CD4-positive, alpha-beta T cell treated with Interleukin-2 at 100 ng/mL for 4 hours (primary cell): ENCODE results near the gene ADAM12.
"Not testable (repeated sequence)": the region's sequence is repeated elsewhere in the genome, so short reads cannot be mapped to it uniquely, and the experiment has no call there.

Source experiments
- DNase-seq: peaks from one replicate; pipeline ENCODE4 v3.0.0-alpha.2; 2020; ENCODE audit warnings: low spot score

Gene ADAM12

GRCh38 chr10:126052171-126052570 is 336.1 kb downstream of the ADAM12 start:
- DNase-seq, result no peak

GRCh38 chr10:126049759-126050700 is 338.2 kb downstream of the ADAM12 start:
- DNase-seq, result no peak

DNA sequence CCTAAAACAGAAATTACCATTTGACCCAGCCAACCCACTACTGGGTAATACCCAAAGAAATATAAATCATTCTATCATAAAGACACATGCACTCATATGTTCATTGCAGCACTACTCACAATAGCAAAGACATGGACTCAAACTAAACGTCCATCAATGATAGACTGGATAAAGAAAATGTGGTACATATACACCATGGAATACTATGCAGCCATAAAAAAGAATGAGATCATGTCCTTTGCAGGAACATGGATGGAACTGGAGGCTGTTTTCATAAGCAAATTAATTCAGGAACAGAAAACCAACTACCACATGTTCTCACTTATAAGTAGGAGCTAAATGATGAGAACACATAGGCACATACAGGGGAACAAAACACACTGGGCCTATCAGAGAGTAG is 340.5 kb downstream of the ADAM12 start:
- DNase-seq, result not testable (repeated sequence)

DNA sequence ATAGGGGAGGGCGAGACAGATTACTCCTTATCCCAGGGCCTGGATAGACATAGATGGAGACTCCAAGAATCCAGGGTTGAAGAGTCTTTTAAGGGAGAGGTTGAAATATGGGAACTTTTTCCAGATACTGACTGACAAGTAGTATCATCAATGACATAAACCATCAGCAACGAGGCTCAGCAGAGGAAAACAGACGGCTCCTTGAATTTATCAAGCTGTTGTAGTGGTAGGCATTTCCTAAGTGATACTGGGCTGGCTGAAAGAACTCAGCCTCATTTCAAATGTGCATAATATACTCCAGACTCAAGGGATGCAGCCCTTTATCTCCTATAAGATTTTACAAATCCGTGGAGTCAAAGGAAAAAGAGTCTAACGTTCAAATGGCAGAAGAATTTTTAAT is 341.4 kb downstream of the ADAM12 start:
- no peak for DNase-seq

GRCh38 chr10:126045861-126046260 is 342.4 kb downstream of the ADAM12 start:
- DNase-seq, result no peak

- no peak for DNase-seq
Observed at GRCh38 chr10:126043389-126043788, 344.9 kb downstream of the ADAM12 start.

GRCh38 chr10:126042906-126043305 is 345.4 kb downstream of the ADAM12 start:
- no peak for DNase-seq

- DNase-seq, result no peak
Observed at GRCh38 chr10:126042354-126042753, 345.9 kb downstream of the ADAM12 start.

DNA sequence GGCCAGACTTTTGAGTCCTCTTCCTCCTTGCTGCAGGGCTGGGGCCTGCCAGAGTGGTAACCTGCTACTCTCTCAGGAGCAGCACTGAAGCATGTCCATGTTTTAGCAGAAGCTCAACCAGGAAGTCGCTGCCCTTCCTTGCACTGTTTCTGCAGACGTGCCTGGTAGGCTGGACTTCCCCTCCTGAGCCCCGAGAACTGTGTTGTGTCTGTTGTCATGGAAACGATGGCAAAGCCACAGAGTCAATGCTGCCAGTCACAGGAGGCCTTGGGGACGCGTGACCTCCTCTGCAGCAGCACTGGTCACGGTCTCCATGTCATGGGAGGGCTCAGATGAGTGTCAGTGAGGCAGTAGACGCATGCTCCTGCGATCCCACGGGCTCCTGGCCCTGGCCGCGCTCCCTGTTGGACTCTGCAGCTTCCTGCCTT is 346.5 kb downstream of the ADAM12 start:
- peak; percentile 71 for DNase-seq

GRCh38 chr10:126041117-126041516 is 347.2 kb downstream of the ADAM12 start:
- DNase-seq, result no peak

- no peak for DNase-seq
Observed at GRCh38 chr10:126037946-126038345, 350.3 kb downstream of the ADAM12 start.

- no peak for DNase-seq
Observed at GRCh38 chr10:126036515-126036914, 351.8 kb downstream of the ADAM12 start.

GRCh38 chr10:126034586-126034985 is 353.7 kb downstream of the ADAM12 start:
- no peak for DNase-seq

GRCh38 chr10:126029999-126030398 is 358.3 kb downstream of the ADAM12 start:
- DNase-seq, result no peak

DNA sequence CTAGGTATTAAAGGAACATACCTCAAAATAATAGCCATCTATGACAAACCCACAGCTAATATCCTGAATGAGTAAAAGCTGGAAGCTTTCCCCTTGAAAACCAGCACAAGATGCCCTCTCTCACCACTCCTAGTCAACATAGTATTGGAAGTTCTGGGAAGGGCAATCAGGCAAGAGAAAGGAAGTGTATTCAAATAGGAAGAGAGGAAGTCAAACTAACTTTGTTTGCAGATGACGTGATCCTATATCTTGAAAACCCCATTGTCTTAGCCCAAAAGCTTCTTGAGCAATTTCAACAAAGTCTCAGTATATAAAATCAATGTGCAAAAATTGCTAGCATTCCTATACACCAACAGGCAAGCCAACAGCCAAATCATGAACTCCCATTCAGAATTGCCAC is 360.6 kb downstream of the ADAM12 start:
- no peak for DNase-seq

- no peak for DNase-seq
Observed at GRCh38 chr10:126022841-126023240, 365.4 kb downstream of the ADAM12 start.

- no peak for DNase-seq
Observed at GRCh38 chr10:126021833-126022500, 366.3 kb downstream of the ADAM12 start.

GRCh38 chr10:126017961-126018560 is 370.2 kb downstream of the ADAM12 start:
- no peak for DNase-seq

- DNase-seq, result no peak
Observed at GRCh38 chr10:126016882-126017281, 371.4 kb downstream of the ADAM12 start.

GRCh38 chr10:126016156-126016805 is 372.0 kb downstream of the ADAM12 start:
- DNase-seq, result no peak

GRCh38 chr10:126015413-126015812 is 372.9 kb downstream of the ADAM12 start:
- no peak for DNase-seq

- no peak for DNase-seq
Observed at GRCh38 chr10:126014309-126014708, 374.0 kb downstream of the ADAM12 start.
